HepG2 (cell line): ENCODE measurements around the gene KLF9. TPM values are rescaled to one million over a fixed set of nuclear protein-coding genes. Genes with fewer than 3 reads are reported as not detected.
A peak's percentile ranks its signal among the peaks of the same experiment; 100 is the strongest.

Source experiments
- BCL6 ChIP-seq: IDR thresholded peaks from 2 replicates; pipeline ENCODE4 v1.6.1; 2016; ENCODE audit warnings: missing genetic modification reagents, missing compliant biosample characterization
- CHCHD3 ChIP-seq: sonication (generic); formaldehyde crosslinking; IDR thresholded peaks from 2 replicates; pipeline ENCODE4 v1.8.0; 2022; ENCODE audit warnings: mild to moderate bottlenecking, missing genetic modification reagents, moderate library complexity
- JUND ChIP-seq: sonication (generic); formaldehyde crosslinking; IDR thresholded peaks from 2 replicates; pipeline ENCODE4 v1.8.0; 2022; ENCODE audit warnings: mild to moderate bottlenecking, missing genetic modification reagents
- NR2F2 ChIP-seq: IDR thresholded peaks from 2 replicates; pipeline ENCODE4 v1.6.1; 2012; ENCODE audit warnings: low read depth, inconsistent platforms, borderline replicate concordance
- RXRA ChIP-seq: sonication (generic); formaldehyde crosslinking; IDR thresholded peaks from 2 replicates; pipeline ENCODE4 v1.5.1; 2020; ENCODE audit warnings: missing genetic modification reagents
- STAT5B ChIP-seq: sonication (generic); formaldehyde crosslinking; IDR thresholded peaks from 2 replicates; pipeline ENCODE4 v1.4.0; 2020; ENCODE audit warnings: missing genetic modification reagents
- ZNF292 ChIP-seq: sonication (generic); formaldehyde crosslinking; IDR thresholded peaks from 2 replicates; pipeline ENCODE4 v1.8.1; 2022; ENCODE audit warnings: mild to moderate bottlenecking, low read depth, missing genetic modification reagents, borderline replicate concordance
- ZNF563 ChIP-seq: sonication (generic); formaldehyde crosslinking; IDR thresholded peaks from 2 replicates; pipeline ENCODE4 v1.8.0; 2022; ENCODE audit warnings: mild to moderate bottlenecking, moderate library complexity, missing genetic modification reagents
- ZNF644 ChIP-seq: IDR thresholded peaks from 2 replicates; pipeline ENCODE4 v1.6.1; 2016; ENCODE audit warnings: low read depth
- polyA plus RNA-seq, 8 experiments: library from polyadenylated mRNA; depleted of rRNA in 3 of 8; stranded (reverse) in 7 of 8; unstranded in 1 of 8; fragments of >200 nt; fragmentation: Illumina TruSeq in 4 of 8; extraction: Trizol in 4 of 8; gene quantifications; 2 replicates each; pipeline versions ENCODE4 v1.2.1 to v1.2.3, GENCODE V29; 2011 to 2016; ENCODE audit warnings: low read depth in 4 of 8, missing spikeins in 1 of 8, mixed read lengths in 1 of 8; ENCODE audit not compliant: insufficient read depth in 1 of 8
- total RNA-seq, 5 experiments: library from RNA; depleted of rRNA; stranded (reverse); fragments of >200 nt; fragmentation: Illumina TruSeq; extraction: Trizol; gene quantifications; 2 replicates each; pipeline ENCODE4 v1.2.3, GENCODE V29; 2016; ENCODE audit warnings: low read depth in 1 of 5
- TF ChIP-seq, protein P1 (sequence below): sonication (generic); formaldehyde crosslinking; IDR thresholded peaks from 2 replicates; pipeline ENCODE4 v1.5.1; 2020; ENCODE audit warnings: mild to moderate bottlenecking, missing genetic modification reagents, borderline replicate concordance
- TF ChIP-seq, protein P2 (sequence below): sonication (generic); formaldehyde crosslinking; IDR thresholded peaks from 2 replicates; pipeline ENCODE4 v1.8.0; 2023; ENCODE audit warnings: mild to moderate bottlenecking, missing genetic modification reagents
- TF ChIP-seq, protein P3 (sequence below): sonication (generic); formaldehyde crosslinking; IDR thresholded peaks from 2 replicates; pipeline ENCODE4 v1.8.1; 2022; ENCODE audit warnings: low read depth, mild to moderate bottlenecking, missing genetic modification reagents
- TF ChIP-seq, protein P4 (sequence below): sonication (generic); formaldehyde crosslinking; IDR thresholded peaks from 2 replicates; pipeline ENCODE4 v1.9.0; 2021; ENCODE audit warnings: missing genetic modification reagents, borderline replicate concordance
- TF ChIP-seq, protein P5 (sequence below): IDR thresholded peaks from 2 replicates; pipeline ENCODE4 v1.6.1; 2016
- TF ChIP-seq, protein P6 (sequence below): sonication (generic); formaldehyde crosslinking; IDR thresholded peaks from 2 replicates; pipeline ENCODE4 v1.4.0; 2020; ENCODE audit warnings: missing genetic modification reagents

Gene KLF9
- total and polyA plus RNA-seq, 2 of the 13 experiments (the other 11 are each of a cell fraction or from before 2014, with no cell fraction given): 5.7 to 7.2 TPM

DNA sequence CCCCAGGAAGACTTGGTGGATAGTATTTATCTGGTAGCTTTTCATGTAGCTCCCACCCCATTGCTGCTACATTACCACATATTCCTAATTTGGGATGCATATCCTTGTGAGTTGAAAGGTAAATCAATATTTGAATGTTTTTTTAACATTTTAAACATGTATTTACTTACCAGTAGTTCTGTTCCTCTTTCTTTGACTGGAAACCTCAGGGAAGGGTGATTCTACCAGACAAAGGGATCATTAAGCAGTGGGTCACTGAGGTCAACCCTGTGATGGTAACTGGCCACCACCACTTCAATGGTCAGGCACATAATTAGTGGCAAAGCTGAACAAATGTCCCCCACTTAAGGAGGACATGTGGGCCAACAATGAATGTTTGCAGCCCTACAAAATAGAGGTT is 27.2 kb upstream of the KLF9 start (continued):
- TF ChIP-seq, protein P1, sequence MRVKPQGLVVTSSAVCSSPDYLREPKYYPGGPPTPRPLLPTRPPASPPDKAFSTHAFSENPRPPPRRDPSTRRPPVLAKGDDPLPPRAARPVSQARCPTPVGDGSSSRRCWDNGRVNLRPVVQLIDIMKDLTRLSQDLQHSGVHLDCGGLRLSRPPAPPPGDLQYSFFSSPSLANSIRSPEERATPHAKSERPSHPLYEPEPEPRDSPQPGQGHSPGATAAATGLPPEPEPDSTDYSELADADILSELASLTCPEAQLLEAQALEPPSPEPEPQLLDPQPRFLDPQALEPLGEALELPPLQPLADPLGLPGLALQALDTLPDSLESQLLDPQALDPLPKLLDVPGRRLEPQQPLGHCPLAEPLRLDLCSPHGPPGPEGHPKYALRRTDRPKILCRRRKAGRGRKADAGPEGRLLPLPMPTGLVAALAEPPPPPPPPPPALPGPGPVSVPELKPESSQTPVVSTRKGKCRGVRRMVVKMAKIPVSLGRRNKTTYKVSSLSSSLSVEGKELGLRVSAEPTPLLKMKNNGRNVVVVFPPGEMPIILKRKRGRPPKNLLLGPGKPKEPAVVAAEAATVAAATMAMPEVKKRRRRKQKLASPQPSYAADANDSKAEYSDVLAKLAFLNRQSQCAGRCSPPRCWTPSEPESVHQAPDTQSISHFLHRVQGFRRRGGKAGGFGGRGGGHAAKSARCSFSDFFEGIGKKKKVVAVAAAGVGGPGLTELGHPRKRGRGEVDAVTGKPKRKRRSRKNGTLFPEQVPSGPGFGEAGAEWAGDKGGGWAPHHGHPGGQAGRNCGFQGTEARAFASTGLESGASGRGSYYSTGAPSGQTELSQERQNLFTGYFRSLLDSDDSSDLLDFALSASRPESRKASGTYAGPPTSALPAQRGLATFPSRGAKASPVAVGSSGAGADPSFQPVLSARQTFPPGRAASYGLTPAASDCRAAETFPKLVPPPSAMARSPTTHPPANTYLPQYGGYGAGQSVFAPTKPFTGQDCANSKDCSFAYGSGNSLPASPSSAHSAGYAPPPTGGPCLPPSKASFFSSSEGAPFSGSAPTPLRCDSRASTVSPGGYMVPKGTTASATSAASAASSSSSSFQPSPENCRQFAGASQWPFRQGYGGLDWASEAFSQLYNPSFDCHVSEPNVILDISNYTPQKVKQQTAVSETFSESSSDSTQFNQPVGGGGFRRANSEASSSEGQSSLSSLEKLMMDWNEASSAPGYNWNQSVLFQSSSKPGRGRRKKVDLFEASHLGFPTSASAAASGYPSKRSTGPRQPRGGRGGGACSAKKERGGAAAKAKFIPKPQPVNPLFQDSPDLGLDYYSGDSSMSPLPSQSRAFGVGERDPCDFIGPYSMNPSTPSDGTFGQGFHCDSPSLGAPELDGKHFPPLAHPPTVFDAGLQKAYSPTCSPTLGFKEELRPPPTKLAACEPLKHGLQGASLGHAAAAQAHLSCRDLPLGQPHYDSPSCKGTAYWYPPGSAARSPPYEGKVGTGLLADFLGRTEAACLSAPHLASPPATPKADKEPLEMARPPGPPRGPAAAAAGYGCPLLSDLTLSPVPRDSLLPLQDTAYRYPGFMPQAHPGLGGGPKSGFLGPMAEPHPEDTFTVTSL (CRISPR knock-in tag): peak; percentile 74; the same call in 1 of the 2 replicates
- TF ChIP-seq, protein P2, sequence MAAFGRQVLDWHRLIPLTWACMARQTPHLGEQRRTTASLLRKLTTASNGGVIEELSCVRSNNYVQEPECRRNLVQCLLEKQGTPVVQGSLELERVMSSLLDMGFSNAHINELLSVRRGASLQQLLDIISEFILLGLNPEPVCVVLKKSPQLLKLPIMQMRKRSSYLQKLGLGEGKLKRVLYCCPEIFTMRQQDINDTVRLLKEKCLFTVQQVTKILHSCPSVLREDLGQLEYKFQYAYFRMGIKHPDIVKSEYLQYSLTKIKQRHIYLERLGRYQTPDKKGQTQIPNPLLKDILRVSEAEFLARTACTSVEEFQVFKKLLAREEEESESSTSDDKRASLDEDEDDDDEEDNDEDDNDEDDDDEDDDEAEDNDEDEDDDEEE: no peak
- TF ChIP-seq, protein P3, sequence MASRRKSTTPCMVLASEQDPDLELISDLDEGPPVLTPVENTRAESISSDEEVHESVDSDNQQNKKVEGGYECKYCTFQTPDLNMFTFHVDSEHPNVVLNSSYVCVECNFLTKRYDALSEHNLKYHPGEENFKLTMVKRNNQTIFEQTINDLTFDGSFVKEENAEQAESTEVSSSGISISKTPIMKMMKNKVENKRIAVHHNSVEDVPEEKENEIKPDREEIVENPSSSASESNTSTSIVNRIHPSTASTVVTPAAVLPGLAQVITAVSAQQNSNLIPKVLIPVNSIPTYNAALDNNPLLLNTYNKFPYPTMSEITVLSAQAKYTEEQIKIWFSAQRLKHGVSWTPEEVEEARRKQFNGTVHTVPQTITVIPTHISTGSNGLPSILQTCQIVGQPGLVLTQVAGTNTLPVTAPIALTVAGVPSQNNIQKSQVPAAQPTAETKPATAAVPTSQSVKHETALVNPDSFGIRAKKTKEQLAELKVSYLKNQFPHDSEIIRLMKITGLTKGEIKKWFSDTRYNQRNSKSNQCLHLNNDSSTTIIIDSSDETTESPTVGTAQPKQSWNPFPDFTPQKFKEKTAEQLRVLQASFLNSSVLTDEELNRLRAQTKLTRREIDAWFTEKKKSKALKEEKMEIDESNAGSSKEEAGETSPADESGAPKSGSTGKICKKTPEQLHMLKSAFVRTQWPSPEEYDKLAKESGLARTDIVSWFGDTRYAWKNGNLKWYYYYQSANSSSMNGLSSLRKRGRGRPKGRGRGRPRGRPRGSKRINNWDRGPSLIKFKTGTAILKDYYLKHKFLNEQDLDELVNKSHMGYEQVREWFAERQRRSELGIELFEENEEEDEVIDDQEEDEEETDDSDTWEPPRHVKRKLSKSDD (CRISPR knock-in tag): no peak
- TF ChIP-seq ZNF644 (CRISPR knock-in tag) (peak; percentile 85), STAT5B (CRISPR knock-in tag) (no peak), CHCHD3 (CRISPR knock-in tag) (no peak), ZNF563 (no peak), RXRA (CRISPR knock-in tag) (peak; percentile 85; the same call in 1 of the 2 replicates), NR2F2 (peak; percentile 76; the same call in 1 of the 2 replicates), BCL6 (peak; percentile 62; the same call in 1 of the 2 replicates), JUND (CRISPR knock-in tag) (no peak), ZNF292 (CRISPR knock-in tag) (no peak)
- TF ChIP-seq, protein P4, sequence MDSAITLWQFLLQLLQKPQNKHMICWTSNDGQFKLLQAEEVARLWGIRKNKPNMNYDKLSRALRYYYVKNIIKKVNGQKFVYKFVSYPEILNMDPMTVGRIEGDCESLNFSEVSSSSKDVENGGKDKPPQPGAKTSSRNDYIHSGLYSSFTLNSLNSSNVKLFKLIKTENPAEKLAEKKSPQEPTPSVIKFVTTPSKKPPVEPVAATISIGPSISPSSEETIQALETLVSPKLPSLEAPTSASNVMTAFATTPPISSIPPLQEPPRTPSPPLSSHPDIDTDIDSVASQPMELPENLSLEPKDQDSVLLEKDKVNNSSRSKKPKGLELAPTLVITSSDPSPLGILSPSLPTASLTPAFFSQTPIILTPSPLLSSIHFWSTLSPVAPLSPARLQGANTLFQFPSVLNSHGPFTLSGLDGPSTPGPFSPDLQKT (CRISPR knock-in tag): no peak
- TF ChIP-seq, protein P5, sequence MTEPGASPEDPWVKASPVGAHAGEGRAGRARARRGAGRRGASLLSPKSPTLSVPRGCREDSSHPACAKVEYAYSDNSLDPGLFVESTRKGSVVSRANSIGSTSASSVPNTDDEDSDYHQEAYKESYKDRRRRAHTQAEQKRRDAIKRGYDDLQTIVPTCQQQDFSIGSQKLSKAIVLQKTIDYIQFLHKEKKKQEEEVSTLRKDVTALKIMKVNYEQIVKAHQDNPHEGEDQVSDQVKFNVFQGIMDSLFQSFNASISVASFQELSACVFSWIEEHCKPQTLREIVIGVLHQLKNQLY (CRISPR knock-in tag): no peak
- TF ChIP-seq, protein P6, sequence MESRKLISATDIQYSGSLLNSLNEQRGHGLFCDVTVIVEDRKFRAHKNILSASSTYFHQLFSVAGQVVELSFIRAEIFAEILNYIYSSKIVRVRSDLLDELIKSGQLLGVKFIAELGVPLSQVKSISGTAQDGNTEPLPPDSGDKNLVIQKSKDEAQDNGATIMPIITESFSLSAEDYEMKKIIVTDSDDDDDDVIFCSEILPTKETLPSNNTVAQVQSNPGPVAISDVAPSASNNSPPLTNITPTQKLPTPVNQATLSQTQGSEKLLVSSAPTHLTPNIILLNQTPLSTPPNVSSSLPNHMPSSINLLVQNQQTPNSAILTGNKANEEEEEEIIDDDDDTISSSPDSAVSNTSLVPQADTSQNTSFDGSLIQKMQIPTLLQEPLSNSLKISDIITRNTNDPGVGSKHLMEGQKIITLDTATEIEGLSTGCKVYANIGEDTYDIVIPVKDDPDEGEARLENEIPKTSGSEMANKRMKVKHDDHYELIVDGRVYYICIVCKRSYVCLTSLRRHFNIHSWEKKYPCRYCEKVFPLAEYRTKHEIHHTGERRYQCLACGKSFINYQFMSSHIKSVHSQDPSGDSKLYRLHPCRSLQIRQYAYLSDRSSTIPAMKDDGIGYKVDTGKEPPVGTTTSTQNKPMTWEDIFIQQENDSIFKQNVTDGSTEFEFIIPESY (CRISPR knock-in tag): no peak
